IPS-11a (cell line): Measurements from ENCODE around the gene TRPC3.
A peak's percentile ranks its signal among the peaks of the same experiment; 100 is the strongest.
"Not testable (repeated sequence)": the region's sequence is repeated elsewhere in the genome, so short reads cannot be mapped to it uniquely, and the experiment has no call there.

Source experiments
- H3K4me3 ChIP-seq: one replicate; pipeline ENCODE4 v1.5.1; 2013; ENCODE audit warnings: low read depth, low read length, control low read depth

Gene TRPC3

GRCh38 chr4:121950212-121950679, 1.6 kb downstream of the TRPC3 start:
- H3K4me3 ChIP-seq = peak overlapping the region; percentile 47

- no peak overlapping the region for H3K4me3 ChIP-seq
These were observed 5.2 kb downstream of the TRPC3 start for GRCh38 chr4:121946644-121947043.

GRCh38 chr4:121943941-121944340, 7.9 kb downstream of the TRPC3 start:
- no peak overlapping the region for H3K4me3 ChIP-seq

GRCh38 chr4:121939690-121940089, 12.2 kb downstream of the TRPC3 start:
- H3K4me3 ChIP-seq = no peak overlapping the region

- no peak overlapping the region for H3K4me3 ChIP-seq
These were observed 13.4 kb downstream of the TRPC3 start for GRCh38 chr4:121938282-121939092.

- H3K4me3 ChIP-seq = no peak overlapping the region
These were observed 15.8 kb downstream of the TRPC3 start for GRCh38 chr4:121936101-121936500.

GRCh38 chr4:121934635-121935034, 17.2 kb downstream of the TRPC3 start:
- H3K4me3 ChIP-seq = no peak overlapping the region

- H3K4me3 ChIP-seq = no peak overlapping the region
These were observed 19.5 kb downstream of the TRPC3 start for GRCh38 chr4:121932212-121932974.

GRCh38 chr4:121930304-121930703, 21.6 kb downstream of the TRPC3 start:
- no peak overlapping the region for H3K4me3 ChIP-seq

- H3K4me3 ChIP-seq = no peak overlapping the region
These were observed 23.9 kb downstream of the TRPC3 start for GRCh38 chr4:121927948-121928347.

GRCh38 chr4:121926490-121926889, 25.4 kb downstream of the TRPC3 start:
- H3K4me3 ChIP-seq = not testable (repeated sequence)

GRCh38 chr4:121923306-121923705, 28.6 kb downstream of the TRPC3 start:
- H3K4me3 ChIP-seq = no peak overlapping the region

- no peak overlapping the region for H3K4me3 ChIP-seq
These were observed 38.2 kb downstream of the TRPC3 start for GRCh38 chr4:121913667-121914066.

- H3K4me3 ChIP-seq = no peak overlapping the region
These were observed 43.5 kb downstream of the TRPC3 start for GRCh38 chr4:121908346-121908745.

GRCh38 chr4:121900132-121900983, 51.5 kb downstream of the TRPC3 start:
- H3K4me3 ChIP-seq = no peak overlapping the region

GRCh38 chr4:121898150-121898549, 53.7 kb downstream of the TRPC3 start:
- no peak overlapping the region for H3K4me3 ChIP-seq

- H3K4me3 ChIP-seq = no peak overlapping the region
These were observed 63.7 kb downstream of the TRPC3 start for GRCh38 chr4:121888134-121888533.

GRCh38 chr4:121885115-121885514, 66.7 kb downstream of the TRPC3 start:
- H3K4me3 ChIP-seq = no peak overlapping the region

- H3K4me3 ChIP-seq = no peak overlapping the region
These were observed 70.7 kb downstream of the TRPC3 start for GRCh38 chr4:121881158-121881557.

GRCh38 chr4:121879135-121879534, 72.7 kb downstream of the TRPC3 start:
- H3K4me3 ChIP-seq = no peak overlapping the region
